ENCODE results near the gene DAZAP1. TPM values are rescaled to one million over a fixed set of nuclear protein-coding genes. Genes with fewer than 3 reads are reported as not detected.
A peak's percentile ranks its signal among the peaks of the same experiment; 100 is the strongest.
"Not testable (repeated sequence)": the region's sequence is repeated elsewhere in the genome, so short reads cannot be mapped to it uniquely, and the experiment has no call there.

Gene DAZAP1
- total RNA-seq, 1 experiment from 2014 or later = 97.6 TPM

GRCh38 chr19:1424192-1424955 lies 17.0 kb downstream of the DAZAP1 start:
- DNase-seq (ENCODE audit: low read depth) = no peak

DNA sequence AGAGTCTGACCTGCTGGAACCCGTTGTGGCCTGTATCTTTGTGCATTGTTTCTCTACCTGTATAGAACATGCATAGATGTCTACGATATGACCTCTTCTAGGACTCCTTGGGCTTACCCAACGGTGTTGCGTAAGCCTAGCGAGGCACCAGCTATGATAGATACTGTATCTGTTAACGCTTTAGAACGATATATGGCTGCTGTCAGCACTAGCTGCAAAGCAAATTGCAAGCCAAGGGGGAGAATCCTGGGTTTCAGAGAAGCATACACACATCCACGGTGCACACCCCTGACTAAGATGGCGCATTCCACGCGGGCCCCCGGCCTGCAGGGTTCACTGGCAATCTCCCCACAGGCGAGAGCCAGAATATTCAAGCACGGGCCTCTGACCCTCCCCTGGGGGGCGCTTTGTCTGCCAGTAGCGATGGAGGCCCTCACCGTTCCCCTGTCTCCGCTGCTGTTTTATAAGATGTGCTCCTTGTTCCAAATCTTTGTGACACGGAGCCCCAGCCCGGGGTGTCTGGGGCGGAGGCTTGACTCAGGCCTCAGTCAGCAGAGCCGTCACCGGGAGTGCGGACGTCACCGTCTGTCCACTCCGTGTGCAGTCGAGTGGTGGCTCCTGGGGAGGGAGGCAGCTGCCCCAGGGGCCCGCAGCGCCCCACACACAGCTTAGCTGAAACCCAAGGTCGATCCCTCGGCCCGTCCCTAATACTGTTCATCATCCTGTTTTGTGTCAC lies 17.9 kb downstream of the DAZAP1 start:
- DNase-seq (ENCODE audit: low read depth) = no peak

GRCh38 chr19:1425902-1426301 lies 18.5 kb downstream of the DAZAP1 start:
- DNase-seq (ENCODE audit: low read depth) = no peak

DNA sequence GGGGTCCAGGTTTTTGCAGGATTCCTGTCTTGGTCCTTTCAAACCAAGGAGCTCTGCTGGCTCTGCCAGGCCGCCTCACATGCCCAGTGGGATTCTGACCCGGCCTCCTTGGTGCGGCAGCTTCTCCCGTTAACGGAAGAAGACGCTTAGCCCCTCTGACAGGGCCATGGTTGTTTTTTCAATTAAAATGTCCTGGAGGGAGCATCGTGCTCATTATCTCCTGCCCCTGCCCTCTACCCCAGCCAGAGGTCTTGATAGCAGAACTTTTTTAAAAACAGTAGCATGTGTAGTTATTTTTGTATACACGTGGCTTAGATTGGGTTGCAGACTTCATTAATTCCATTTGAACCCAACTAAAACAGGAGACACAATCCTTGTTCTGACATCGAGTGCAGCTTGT lies 19.4 kb downstream of the DAZAP1 start:
- no peak for DNase-seq (ENCODE audit: low read depth)

DNA sequence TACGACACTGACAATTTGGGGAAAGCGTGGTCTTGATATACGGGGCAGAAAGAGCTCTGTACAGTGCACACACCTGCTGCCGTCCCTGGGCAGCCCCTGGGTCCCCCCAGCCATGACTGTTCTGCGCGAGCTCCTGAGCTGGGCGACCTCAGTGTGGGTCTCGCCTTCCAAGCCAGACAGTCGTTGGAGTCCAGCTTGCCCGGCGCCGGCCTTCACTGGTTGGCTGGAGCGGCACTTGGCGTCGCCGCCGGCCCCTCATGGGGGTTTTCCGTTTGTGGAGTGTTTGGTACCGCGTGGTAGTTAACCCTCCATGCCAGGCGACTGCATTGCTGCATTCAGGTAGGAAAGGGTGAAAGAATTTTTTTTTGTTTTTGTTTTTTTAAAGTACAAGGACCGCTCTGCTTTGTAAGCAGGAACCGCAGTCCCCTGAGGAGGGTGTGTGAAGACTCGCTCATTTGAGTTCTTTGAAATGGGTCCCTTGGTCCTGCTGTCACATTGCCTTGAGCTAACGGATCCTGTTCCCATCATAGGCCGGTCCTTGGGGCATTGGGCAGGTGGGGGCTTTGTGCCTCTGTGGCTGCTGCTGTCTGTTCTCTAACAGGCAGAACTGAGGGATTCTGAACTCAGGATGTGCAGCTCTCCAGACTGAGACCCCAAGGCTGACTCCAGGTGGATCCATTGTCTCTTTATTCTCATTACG lies 20.0 kb downstream of the DAZAP1 start:
- DNase-seq (ENCODE audit: low read depth) = no peak

DNA sequence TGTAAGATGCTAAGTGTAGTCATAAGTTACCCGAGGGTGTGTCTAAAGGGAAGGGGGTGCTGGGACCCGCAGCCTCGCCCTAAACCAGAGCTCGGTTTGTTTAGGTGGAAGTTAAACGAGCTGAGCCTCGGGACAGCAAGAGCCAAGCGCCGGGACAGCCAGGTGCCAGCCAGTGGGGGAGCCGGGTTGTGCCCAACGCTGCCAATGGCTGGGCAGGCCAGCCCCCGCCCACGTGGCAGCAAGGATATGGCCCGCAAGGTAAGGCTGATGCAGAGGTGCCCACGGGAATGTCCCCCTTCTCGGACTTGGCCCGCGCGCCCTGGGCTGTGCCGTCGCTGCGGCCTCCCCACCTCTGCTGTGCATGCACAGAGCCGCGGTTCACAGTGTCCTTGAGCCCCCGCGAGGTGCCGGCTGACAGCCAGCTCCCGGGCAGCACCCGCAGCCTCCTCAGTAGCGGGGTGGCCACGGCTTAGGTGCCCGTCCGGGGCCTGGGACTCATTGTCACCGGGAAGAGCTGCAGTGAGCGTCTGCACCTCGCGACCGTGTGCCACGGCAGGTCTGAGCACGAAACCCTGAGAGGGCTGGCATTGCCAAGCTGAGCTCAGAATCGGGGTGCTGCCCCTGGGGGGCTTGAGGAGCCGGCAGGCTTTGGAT lies 21.5 kb downstream of the DAZAP1 start:
- DNase-seq (ENCODE audit: low read depth) = no peak

DNA sequence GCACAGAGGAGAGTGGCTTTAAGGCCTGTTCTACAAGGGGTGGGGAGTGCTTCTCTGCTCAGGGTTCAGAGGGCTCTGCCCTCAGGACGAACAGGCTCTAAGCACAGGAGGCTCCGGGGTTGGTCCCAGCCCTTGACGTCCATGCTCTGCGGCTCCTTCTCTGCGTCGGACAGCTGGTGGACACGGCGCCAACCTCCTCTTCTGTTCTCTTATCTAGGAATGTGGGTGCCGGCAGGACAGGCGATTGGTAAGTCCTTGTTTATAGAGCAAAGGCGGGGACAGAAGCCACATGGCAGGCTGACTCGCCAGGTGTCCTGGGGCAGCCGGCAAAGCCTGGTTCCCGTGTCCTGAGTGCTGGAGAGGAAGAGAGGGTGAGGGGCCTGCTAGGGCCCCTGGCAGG lies 22.4 kb downstream of the DAZAP1 start:
- no peak for DNase-seq (ENCODE audit: low read depth)

- no peak for DNase-seq (ENCODE audit: low read depth)
Observed at GRCh38 chr19:1430246-1430645, 22.9 kb downstream of the DAZAP1 start.

DNA sequence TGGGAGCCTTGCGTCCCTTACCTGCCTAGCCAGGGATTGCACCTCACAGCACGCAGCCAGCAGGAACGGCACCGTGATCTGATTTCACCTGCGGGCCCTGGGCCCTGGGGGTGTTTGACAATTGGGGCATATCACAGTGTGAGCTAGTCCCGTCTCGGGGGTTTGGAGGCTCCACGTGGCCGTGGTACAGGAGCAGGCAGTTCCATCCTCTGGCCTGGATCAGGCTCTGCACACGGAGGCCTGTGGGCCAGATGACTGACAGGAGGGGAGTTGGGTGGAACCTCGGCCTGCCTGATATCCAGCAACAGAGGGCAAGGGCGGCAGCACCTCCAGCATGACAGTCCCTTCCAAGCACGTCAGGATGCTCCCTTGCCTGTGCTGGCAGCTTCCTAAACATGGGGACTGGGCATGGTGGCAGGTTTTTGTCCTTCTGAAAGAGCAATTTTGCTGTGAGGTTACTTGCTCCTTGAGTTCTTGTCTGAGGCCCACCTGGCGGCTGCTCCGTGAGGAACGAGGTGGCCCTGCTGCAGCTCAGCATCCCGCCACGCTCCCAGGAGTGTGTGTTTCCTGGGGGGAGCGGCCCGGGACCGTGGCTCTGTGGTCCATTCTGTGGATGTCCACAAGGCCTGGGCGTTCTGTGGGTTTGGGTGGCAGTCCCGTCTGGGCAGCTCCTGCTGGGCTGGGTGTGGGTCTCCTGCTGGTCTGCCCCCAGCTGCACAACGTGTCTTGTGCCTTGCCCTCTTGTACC lies 24.5 kb downstream of the DAZAP1 start:
- DNase-seq (ENCODE audit: low read depth) = no peak

- DNase-seq (ENCODE audit: low read depth) = no peak
Observed at GRCh38 chr19:1432507-1432887, 25.1 kb downstream of the DAZAP1 start.

- DNase-seq (ENCODE audit: low read depth) = no peak
Observed at GRCh38 chr19:1433119-1434039, 26.0 kb downstream of the DAZAP1 start.

- DNase-seq (ENCODE audit: low read depth) = no peak
Observed at GRCh38 chr19:1434040-1434366, 26.6 kb downstream of the DAZAP1 start.

GRCh38 chr19:1434577-1435060 lies 27.2 kb downstream of the DAZAP1 start:
- no peak for DNase-seq (ENCODE audit: low read depth)

DNA sequence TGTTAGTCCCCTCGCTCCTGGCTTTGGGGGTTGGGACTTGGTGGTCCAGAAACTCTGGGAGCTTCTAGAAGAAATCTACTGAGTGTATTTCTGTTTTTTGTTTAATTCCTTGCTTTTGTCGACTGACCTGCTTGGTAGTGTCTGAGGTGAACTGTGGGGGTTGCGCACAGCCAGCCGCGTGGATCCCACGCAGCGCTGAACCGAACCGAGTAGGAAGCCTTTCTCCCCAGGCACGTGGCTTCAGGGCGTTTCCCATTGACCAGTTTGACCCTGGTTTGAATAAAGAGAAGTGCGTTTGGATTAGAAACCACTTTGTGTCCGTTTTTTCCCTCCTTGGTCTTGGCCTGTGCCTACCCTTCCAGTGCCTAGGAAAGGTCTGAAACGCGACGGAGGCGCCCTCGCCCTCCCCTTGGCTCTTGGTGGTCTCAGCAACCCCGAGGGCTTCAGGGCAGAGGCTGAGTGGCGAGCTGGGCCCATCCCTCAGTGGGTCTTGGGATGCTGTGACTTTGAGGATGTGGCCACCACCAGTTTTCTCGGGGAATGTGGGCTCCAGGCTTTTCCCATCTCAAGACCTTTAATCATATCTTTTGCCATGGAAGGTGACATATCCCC lies 28.1 kb downstream of the DAZAP1 start:
- DNase-seq (ENCODE audit: low read depth) = no peak

DNA sequence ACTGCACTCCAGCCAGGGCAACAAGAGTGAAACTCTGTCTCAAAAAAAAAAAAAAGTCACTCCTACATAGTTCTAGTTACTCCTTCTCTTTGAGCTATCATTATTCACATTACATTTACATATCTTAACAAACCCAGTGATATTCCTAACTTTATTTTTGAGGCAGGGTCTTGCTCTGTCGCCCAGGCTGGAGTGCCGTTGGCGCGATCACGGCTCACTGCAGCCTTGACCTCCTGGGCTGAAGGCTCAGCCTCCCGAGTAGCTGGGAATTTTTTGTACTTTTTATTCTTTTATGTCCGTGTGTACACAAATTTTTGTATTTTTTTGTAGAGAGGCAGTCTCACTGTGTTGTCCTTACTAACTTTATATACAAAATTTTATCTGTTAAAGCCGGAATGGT lies 30.2 kb downstream of the DAZAP1 start:
- no peak for DNase-seq (ENCODE audit: low read depth)

GRCh38 chr19:1438035-1438932 lies 30.9 kb downstream of the DAZAP1 start, which contains the start of gene RPS15:
TSS of gene RPS15 (plus strand) at chr19:1438396. CDS start at chr19:1438426, 30 bp downstream.
- DNase-seq (ENCODE audit: low read depth) = peak; percentile 86

- DNase-seq (ENCODE audit: low read depth) = no peak
Observed at GRCh38 chr19:1438933-1439354, 31.6 kb downstream of the DAZAP1 start.

DNA sequence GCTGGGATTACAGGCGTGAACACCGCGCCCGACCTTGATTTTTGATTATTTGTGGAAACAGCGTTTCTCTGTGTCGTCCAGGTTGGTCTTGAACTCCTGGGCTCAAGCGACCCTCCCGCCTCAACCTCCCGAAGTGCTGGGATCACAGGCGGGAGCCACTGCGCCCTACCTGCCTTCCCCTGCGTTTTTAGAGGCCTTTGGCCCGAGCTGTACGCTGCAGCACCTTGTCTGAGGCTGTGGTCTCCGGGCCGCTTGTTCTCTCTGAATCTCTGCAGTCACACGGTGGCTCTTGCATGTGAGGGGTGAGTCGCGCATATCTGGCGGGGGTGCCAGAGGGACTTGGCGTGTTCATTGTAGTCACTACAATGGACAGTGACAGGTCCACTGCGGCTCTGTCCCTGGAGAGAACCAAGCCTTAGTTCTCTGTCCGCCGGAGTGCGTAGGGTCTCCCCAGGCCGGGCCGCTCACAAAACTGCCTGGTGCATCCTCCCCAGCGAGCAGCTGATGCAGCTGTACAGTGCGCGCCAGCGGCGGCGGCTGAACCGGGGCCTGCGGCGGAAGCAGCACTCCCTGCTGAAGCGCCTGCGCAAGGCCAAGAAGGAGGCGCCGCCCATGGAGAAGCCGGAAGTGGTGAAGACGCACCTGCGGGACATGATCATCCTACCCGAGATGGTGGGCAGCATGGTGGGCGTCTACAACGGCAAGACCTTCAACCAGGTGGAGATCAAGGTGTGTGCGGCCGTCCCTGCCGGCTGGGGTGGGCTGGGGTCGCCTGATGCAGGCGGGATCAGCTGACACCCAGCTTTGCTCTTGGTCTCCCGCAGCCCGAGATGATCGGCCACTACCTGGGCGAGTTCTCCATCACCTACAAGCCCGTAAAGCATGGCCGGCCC lies 32.4 kb downstream of the DAZAP1 start:
- DNase-seq (ENCODE audit: low read depth) = not testable (repeated sequence)

All from M059J (cell line).